CD4-positive, alpha-beta T cell (primary cell): Measurements from ENCODE around the gene CLPX. TPM values are rescaled to one million over a fixed set of nuclear protein-coding genes. Genes with fewer than 3 reads are reported as not detected.

Source experiments
- ATAC-seq: fragments of 200-7000 bp; cut with Tn5 transposase; one replicate; pipeline ENCODE4 v1.10.0; 2022; ENCODE audit warnings: mild to moderate bottlenecking; ENCODE audit not compliant: poor library complexity
- CTCF ChIA-PET: fragments of 350-600 bp; sonication (Branson Sonifier 250); formaldehyde crosslinking; loops from one replicate; lab custom pipeline; 2021; ENCODE audit warnings: antibody characterized with exemption, inconsistent platforms; lab: Charles Lee
- POLR2A ChIA-PET: fragments of 350-600 bp; sonication (Branson Sonifier 250); formaldehyde crosslinking; loops from one replicate; lab custom pipeline; 2021; ENCODE audit warnings: antibody characterized with exemption, inconsistent platforms; lab: Charles Lee
- DNase-seq, 14 experiments: peaks; one replicate each; pipeline ENCODE4 v3.0.0-alpha.2; 2013 to 2020; ENCODE audit warnings: mixed read lengths in 2 of 14
- H3K27ac ChIP-seq, 2 donors: one replicate each; pipeline versions ENCODE4 v1.5.1 to v1.7.0; 2013; ENCODE audit warnings: low read length in 2 of 2, low read depth in 1 of 2, mild to moderate bottlenecking in 1 of 2
- H3K27me3 ChIP-seq, 2 experiments: 1 replicate in 1 of 2; 2 replicates in 1 of 2; pipeline versions ENCODE4 v1.6.1 to v1.7.0; 2013; ENCODE audit warnings: low read length in 2 of 2, control low read depth in 1 of 2, mild to moderate bottlenecking in 1 of 2, moderate library complexity in 1 of 2; ENCODE audit not compliant: insufficient read depth in 2 of 2, control insufficient read depth in 1 of 2
- H3K36me3 ChIP-seq: one replicate; pipeline ENCODE4 v1.6.1; 2013; ENCODE audit warnings: low read length, control low read depth; ENCODE audit not compliant: insufficient read depth
- H3K4me1 ChIP-seq: one replicate; pipeline ENCODE4 v1.6.1; 2013; ENCODE audit warnings: low read length, control low read depth; ENCODE audit not compliant: insufficient read depth
- H3K4me3 ChIP-seq: one replicate; pipeline ENCODE4 v1.5.1; 2013; ENCODE audit warnings: mild to moderate bottlenecking, low read length, moderate library complexity
- H3K9me3 ChIP-seq, 2 experiments: 1 replicate in 1 of 2; 2 replicates in 1 of 2; pipeline versions ENCODE4 v1.6.1 to v1.7.0; 2013; ENCODE audit warnings: low read length in 2 of 2, mild to moderate bottlenecking in 2 of 2, control low read depth in 1 of 2, moderate library complexity in 1 of 2; ENCODE audit not compliant: control insufficient read depth in 1 of 2, insufficient read depth in 1 of 2
- H3K27ac Mint-ChIP-seq: one replicate; pipeline ENCODE4 v1.8.0; 2020; ENCODE audit warnings: mixed read lengths
- H3K27me3 Mint-ChIP-seq: one replicate; pipeline ENCODE4 v1.8.0; 2021; ENCODE audit warnings: mixed read lengths
- H3K36me3 Mint-ChIP-seq: one replicate; pipeline ENCODE4 v1.8.0; 2021; ENCODE audit warnings: low read depth, mixed read lengths
- H3K4me1 Mint-ChIP-seq: one replicate; pipeline ENCODE4 v1.8.0; 2021; ENCODE audit warnings: low read depth, mixed read lengths
- H3K4me3 Mint-ChIP-seq: one replicate; pipeline ENCODE4 v1.8.0; 2020; ENCODE audit warnings: mild to moderate bottlenecking, mixed read lengths
- H3K9me3 Mint-ChIP-seq: one replicate; pipeline ENCODE4 v1.8.0; 2020; ENCODE audit warnings: mixed read lengths
- CTCF ChIP-seq: fragments of 200-600 bp; IDR thresholded peaks from one replicate; pipeline ENCODE4 v1.8.0; 2022; ENCODE audit warnings: antibody characterized with exemption, mild to moderate bottlenecking
- intact Hi-C, 2 experiments: fragments of 100-400 bp; cut with DNase I in 1 of 2; cut with micrococcal nuclease in 1 of 2; formaldehyde crosslinking; loops; one replicate each; pipeline versions ENCODE4 v1.15.1 to v1.9.0; 2023 to 2025; cut with DNase I, micrococcal nuclease
- total RNA-seq, 174 experiments: library from RNA in 2 of 174; stranded (reverse) in 2 of 174; gene quantifications; one replicate each; pipeline ENCODE4 v1.2.3 and lab custom pipeline; 2021 to 2026

Gene CLPX
- total RNA-seq, 2 experiments from 2014 or later: 29.1 to 36.3 TPM

DNA sequence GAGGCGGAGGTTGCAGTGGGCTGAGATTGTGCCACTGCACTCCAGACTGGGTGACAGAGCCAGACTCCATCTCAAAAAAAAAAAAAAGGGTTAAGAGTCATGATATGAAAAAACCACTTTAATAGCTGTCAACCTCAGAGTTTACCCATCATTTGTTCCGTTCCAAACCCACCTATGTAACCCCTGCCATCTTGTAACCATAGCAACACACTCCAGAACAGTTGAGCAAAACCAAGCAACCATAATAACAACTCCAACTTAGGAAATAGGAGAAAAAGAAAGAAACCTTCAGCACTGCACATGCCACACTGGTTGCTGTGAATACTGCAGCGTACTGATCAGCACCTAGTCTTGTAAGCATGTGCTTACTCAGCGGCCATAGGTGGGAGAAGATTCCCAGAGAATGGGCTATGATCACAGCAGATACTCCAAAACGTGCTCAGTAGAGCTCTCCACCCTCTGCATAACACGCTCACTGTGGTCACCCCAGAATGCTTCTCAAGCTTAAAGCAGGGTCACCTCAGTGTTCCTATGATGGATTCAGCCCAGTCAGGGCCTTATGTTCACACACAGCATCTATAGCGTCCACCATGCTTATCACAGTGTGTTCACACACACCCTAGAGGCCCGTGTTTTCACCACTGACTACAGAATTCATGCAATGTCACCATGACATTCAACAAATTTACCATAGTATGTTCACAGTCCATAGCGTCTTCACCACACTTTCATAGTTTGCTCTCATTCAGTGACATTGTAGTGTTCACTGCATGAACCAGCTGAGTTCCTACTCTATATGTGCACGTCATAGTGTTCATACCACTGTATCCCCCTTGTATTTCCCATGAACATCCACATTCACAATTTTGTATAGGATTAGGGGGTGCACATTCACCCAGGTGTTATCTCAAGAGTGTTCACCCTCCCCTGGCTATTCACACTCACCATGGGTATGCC, 32.7 kb upstream of the CLPX start:
- H3K36me3 Mint-ChIP-seq: no peaks in the 10 kb centered on the region
- Histone ChIP-seq H3K27ac (no peak overlapping the region), H3K9me3 (no peaks in the 10 kb centered on the region), H3K27me3 (no peaks in the 10 kb centered on the region), H3K4me1 (no peaks in the 10 kb centered on the region), H3K36me3 (no peaks in the 10 kb centered on the region), H3K4me3 (no peak overlapping the region)
- no peaks in the 10 kb centered on the region for H3K4me1 Mint-ChIP-seq
- DNase-seq (no peak), ATAC-seq (no peak)
- no peak overlapping the region for H3K27ac Mint-ChIP-seq
- no peaks in the 10 kb centered on the region for H3K27me3 Mint-ChIP-seq
- no peak for TF ChIP-seq CTCF
- intact Hi-C loops: no loop called here
- no peak overlapping the region for H3K4me3 Mint-ChIP-seq
- ChIA-PET CTCF (interaction anchor here (0.8 kb wide), 1 partner anchor 18 kb away, joined by 3 read pairs; no protein-coding TSS in a partner anchor), POLR2A (no interaction called here)
- H3K9me3 Mint-ChIP-seq: no peaks in the 10 kb centered on the region

DNA sequence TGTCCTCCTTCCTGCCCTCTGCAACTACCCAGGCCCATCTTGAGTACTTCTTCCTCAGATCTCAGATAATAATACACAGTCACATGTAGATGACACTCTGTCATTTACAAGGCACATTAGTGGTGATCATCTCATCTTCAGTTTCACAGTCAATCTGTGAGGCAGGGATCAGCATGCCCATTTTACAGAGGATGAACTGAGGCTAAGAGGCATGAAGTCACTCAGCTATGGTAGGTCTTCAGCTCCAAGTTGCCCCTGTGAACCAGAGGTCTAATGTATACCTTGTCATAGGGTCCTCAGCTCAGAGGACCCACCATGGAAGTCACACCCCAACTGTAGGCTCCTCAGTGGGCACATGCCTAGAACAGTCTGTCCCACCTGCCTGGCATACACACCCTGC, 30.4 kb upstream of the CLPX start:
- POLR2A ChIA-PET: no interaction called here
- Mint-ChIP-seq H3K9me3 (no peaks in the 10 kb centered on the region), H3K27ac (no peak overlapping the region), H3K4me1 (no peaks in the 10 kb centered on the region), H3K4me3 (no peak overlapping the region), H3K36me3 (no peaks in the 10 kb centered on the region), H3K27me3 (no peaks in the 10 kb centered on the region)
- TF ChIP-seq CTCF: no peak
- ATAC-seq (no peak), DNase-seq (no peak)
- H3K27ac ChIP-seq: no peak overlapping the region
- no peaks in the 10 kb centered on the region for H3K4me1 ChIP-seq
- no peaks in the 10 kb centered on the region for H3K36me3 ChIP-seq
- CTCF ChIA-PET: no interaction called here
- intact Hi-C loops: no loop called here
- no peak overlapping the region for H3K4me3 ChIP-seq
- H3K27me3 ChIP-seq: no peaks in the 10 kb centered on the region
- H3K9me3 ChIP-seq: no peaks in the 10 kb centered on the region

DNA sequence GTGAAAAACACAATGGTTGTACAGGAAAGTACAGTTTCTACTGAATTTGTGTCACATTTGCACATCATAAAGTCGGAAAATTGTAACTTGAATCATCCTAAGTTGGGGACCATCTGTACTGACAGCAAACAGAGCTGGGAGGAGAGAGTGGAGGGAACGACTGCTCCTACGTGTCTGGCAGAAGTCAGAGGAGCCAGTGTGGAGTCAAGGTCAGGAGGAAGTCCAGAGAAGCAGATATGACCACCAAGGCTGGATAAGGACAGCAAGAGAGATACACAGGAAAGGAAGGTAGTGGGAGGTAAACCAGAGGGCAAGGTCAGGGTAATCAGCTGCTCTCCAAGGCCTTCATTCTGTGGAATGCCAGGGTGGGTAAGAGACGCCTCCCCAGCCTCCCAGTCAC, 28.9 kb upstream of the CLPX start:
- Histone ChIP-seq H3K27ac (no peak overlapping the region), H3K36me3 (no peaks in the 10 kb centered on the region), H3K4me1 (no peaks in the 10 kb centered on the region), H3K27me3 (no peaks in the 10 kb centered on the region), H3K4me3 (no peak overlapping the region), H3K9me3 (no peaks in the 10 kb centered on the region)
- DNase-seq (no peak), ATAC-seq (no peak)
- H3K4me1 Mint-ChIP-seq: no peaks in the 10 kb centered on the region
- CTCF ChIA-PET: no interaction called here
- no peak overlapping the region for H3K4me3 Mint-ChIP-seq
- H3K27ac Mint-ChIP-seq: no peak overlapping the region
- no peaks in the 10 kb centered on the region for H3K36me3 Mint-ChIP-seq
- POLR2A ChIA-PET: no interaction called here
- no peaks in the 10 kb centered on the region for H3K27me3 Mint-ChIP-seq
- TF ChIP-seq CTCF: no peak
- intact Hi-C loops: no loop called here
- no peaks in the 10 kb centered on the region for H3K9me3 Mint-ChIP-seq
